Measurements from ENCODE around the gene CCBE1.

CCBE1 gene

GRCh38 chr18:59685501-59685900 is 11.7 kb downstream of the CCBE1 start:
- Histone ChIP-seq H3K27me3 (ENCODE audit: insufficient read depth, low read length) (no peaks in the 10 kb centered on the region), H3K27ac (ENCODE audit: low read depth, low read length) (no peak overlapping the region), H3K79me2 (ENCODE audit: control insufficient read depth, insufficient read depth, low read length, unreplicated experiment) (peaks cover 97% of the 10 kb centered on the region), H2AFZ (ENCODE audit: low read length, unreplicated experiment) (no peak overlapping the region), H3K4me1 (ENCODE audit: control insufficient read depth, insufficient read depth, low read length, unreplicated experiment) (peaks cover 5% of the 10 kb centered on the region), H3K4me3 (ENCODE audit: low read depth, low read length) (no peak overlapping the region), H3K36me3 (ENCODE audit: insufficient read depth, low read length) (peaks cover 17% of the 10 kb centered on the region; the same call in 1 of the 2 replicates)

GRCh38 chr18:59684777-59685176 is 12.4 kb downstream of the CCBE1 start:
- H3K4me3 ChIP-seq (ENCODE audit: low read depth, low read length): no peak overlapping the region
- no peak overlapping the region for H2AFZ ChIP-seq (ENCODE audit: low read length, unreplicated experiment)
- H3K27me3 ChIP-seq (ENCODE audit: insufficient read depth, low read length): no peaks in the 10 kb centered on the region
- H3K4me1 ChIP-seq (ENCODE audit: control insufficient read depth, insufficient read depth, low read length, unreplicated experiment): peaks cover 5% of the 10 kb centered on the region
- peaks cover 91% of the 10 kb centered on the region for H3K79me2 ChIP-seq (ENCODE audit: control insufficient read depth, insufficient read depth, low read length, unreplicated experiment)
- peaks cover 10% of the 10 kb centered on the region; the same call in 1 of the 2 replicates for H3K36me3 ChIP-seq (ENCODE audit: insufficient read depth, low read length)
- no peak overlapping the region for H3K27ac ChIP-seq (ENCODE audit: low read depth, low read length)

GRCh38 chr18:59681521-59682004 is 15.7 kb downstream of the CCBE1 start:
- H3K4me3 ChIP-seq (ENCODE audit: low read depth, low read length): no peak overlapping the region
- H3K36me3 ChIP-seq (ENCODE audit: insufficient read depth, low read length): peaks cover 6% of the 10 kb centered on the region; the same call in 1 of the 2 replicates
- no peak overlapping the region for H3K27ac ChIP-seq (ENCODE audit: low read depth, low read length)
- H3K27me3 ChIP-seq (ENCODE audit: insufficient read depth, low read length): no peaks in the 10 kb centered on the region
- H3K4me1 ChIP-seq (ENCODE audit: control insufficient read depth, insufficient read depth, low read length, unreplicated experiment): peaks cover 5% of the 10 kb centered on the region
- peaks cover 82% of the 10 kb centered on the region for H3K79me2 ChIP-seq (ENCODE audit: control insufficient read depth, insufficient read depth, low read length, unreplicated experiment)
- no peak overlapping the region for H2AFZ ChIP-seq (ENCODE audit: low read length, unreplicated experiment)

- Histone ChIP-seq H3K4me1 (ENCODE audit: control insufficient read depth, insufficient read depth, low read length, unreplicated experiment) (peaks cover 5% of the 10 kb centered on the region), H3K4me3 (ENCODE audit: low read depth, low read length) (no peak overlapping the region), H3K27ac (ENCODE audit: low read depth, low read length) (no peak overlapping the region), H2AFZ (ENCODE audit: low read length, unreplicated experiment) (no peak overlapping the region), H3K27me3 (ENCODE audit: insufficient read depth, low read length) (no peaks in the 10 kb centered on the region), H3K36me3 (ENCODE audit: insufficient read depth, low read length) (peaks cover 6% of the 10 kb centered on the region; the same call in 1 of the 2 replicates), H3K79me2 (ENCODE audit: control insufficient read depth, insufficient read depth, low read length, unreplicated experiment) (peaks cover 81% of the 10 kb centered on the region)
These were observed 16.2 kb downstream of the CCBE1 start for GRCh38 chr18:59681051-59681450.

DNA sequence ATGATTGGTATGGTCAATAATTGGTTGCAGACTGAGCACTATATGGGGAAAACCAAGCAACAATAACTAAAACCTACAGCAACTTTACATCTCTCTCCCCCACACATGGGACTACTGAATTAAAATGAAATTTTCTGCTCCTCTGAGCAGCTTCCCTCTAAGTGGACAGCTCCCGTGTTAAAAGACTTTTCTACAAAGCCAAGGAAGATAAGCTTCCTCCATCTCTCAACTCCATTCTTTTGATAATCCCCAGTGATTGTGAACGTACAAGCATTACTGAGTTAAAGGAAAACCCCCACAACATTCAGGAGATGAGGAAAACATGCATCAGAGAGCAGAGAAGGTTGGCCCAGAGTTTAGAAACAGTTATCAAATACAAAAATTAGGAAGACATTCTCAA is 21.9 kb downstream of the CCBE1 start:
- no peaks in the 10 kb centered on the region for H3K36me3 ChIP-seq (ENCODE audit: insufficient read depth, low read length)
- H3K4me1 ChIP-seq (ENCODE audit: control insufficient read depth, insufficient read depth, low read length, unreplicated experiment): peaks cover 11% of the 10 kb centered on the region
- H2AFZ ChIP-seq (ENCODE audit: low read length, unreplicated experiment): no peak overlapping the region
- H3K27ac ChIP-seq (ENCODE audit: low read depth, low read length): no peak overlapping the region
- H3K27me3 ChIP-seq (ENCODE audit: insufficient read depth, low read length): no peaks in the 10 kb centered on the region
- H3K79me2 ChIP-seq (ENCODE audit: control insufficient read depth, insufficient read depth, low read length, unreplicated experiment): peaks cover 80% of the 10 kb centered on the region
- no peak overlapping the region for H3K4me3 ChIP-seq (ENCODE audit: low read depth, low read length)

GRCh38 chr18:59674903-59675270 is 22.3 kb downstream of the CCBE1 start:
- peaks cover 84% of the 10 kb centered on the region for H3K79me2 ChIP-seq (ENCODE audit: control insufficient read depth, insufficient read depth, low read length, unreplicated experiment)
- no peak overlapping the region for H3K27ac ChIP-seq (ENCODE audit: low read depth, low read length)

GRCh38 chr18:59674186-59674902 is 22.9 kb downstream of the CCBE1 start:
- H3K4me3 ChIP-seq (ENCODE audit: low read depth, low read length): no peak overlapping the region
- no peak overlapping the region for H3K27ac ChIP-seq (ENCODE audit: low read depth, low read length)
- no peaks in the 10 kb centered on the region for H3K36me3 ChIP-seq (ENCODE audit: insufficient read depth, low read length)
- H2AFZ ChIP-seq (ENCODE audit: low read length, unreplicated experiment): no peak overlapping the region
- peaks cover 11% of the 10 kb centered on the region for H3K4me1 ChIP-seq (ENCODE audit: control insufficient read depth, insufficient read depth, low read length, unreplicated experiment)
- H3K27me3 ChIP-seq (ENCODE audit: insufficient read depth, low read length): no peaks in the 10 kb centered on the region
- H3K79me2 ChIP-seq (ENCODE audit: control insufficient read depth, insufficient read depth, low read length, unreplicated experiment): peaks cover 87% of the 10 kb centered on the region

More at GRCh38 chr18:59674903-59675270, 22.3 kb downstream of the CCBE1 start:
- Histone ChIP-seq H3K4me1 (ENCODE audit: control insufficient read depth, insufficient read depth, low read length, unreplicated experiment) (peaks cover 11% of the 10 kb centered on the region), H2AFZ (ENCODE audit: low read length, unreplicated experiment) (no peak overlapping the region), H3K36me3 (ENCODE audit: insufficient read depth, low read length) (no peaks in the 10 kb centered on the region), H3K27me3 (ENCODE audit: insufficient read depth, low read length) (no peaks in the 10 kb centered on the region), H3K4me3 (ENCODE audit: low read depth, low read length) (no peak overlapping the region)

GRCh38 chr18:59672235-59672711 is 24.9 kb downstream of the CCBE1 start:
- H3K4me1 ChIP-seq (ENCODE audit: control insufficient read depth, insufficient read depth, low read length, unreplicated experiment): peaks cover 11% of the 10 kb centered on the region
- H3K27ac ChIP-seq (ENCODE audit: low read depth, low read length): no peak overlapping the region
- no peak overlapping the region for H3K4me3 ChIP-seq (ENCODE audit: low read depth, low read length)
- peaks cover 88% of the 10 kb centered on the region for H3K79me2 ChIP-seq (ENCODE audit: control insufficient read depth, insufficient read depth, low read length, unreplicated experiment)
- no peaks in the 10 kb centered on the region for H3K27me3 ChIP-seq (ENCODE audit: insufficient read depth, low read length)
- H2AFZ ChIP-seq (ENCODE audit: low read length, unreplicated experiment): no peak overlapping the region
- H3K36me3 ChIP-seq (ENCODE audit: insufficient read depth, low read length): no peaks in the 10 kb centered on the region

DNA sequence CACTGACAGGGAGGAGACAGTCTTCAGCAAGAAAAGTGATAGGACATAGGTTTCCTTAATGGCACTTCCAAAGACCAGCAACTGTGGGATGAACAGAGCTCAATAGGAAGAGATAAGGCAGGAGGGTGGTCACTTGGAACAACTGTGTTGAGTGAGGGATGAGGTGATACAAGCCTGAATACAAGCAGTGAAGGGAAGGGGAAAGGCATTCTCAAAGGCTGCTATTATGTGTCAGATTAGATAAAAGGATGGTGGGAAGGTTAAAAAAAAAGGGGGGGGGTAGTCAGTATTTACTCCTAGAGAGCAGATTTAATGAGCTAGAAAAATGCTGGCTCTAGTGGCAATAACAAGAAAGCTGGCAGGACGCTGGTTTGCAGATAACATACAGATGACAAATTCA is 25.7 kb downstream of the CCBE1 start:
- no peaks in the 10 kb centered on the region for H3K36me3 ChIP-seq (ENCODE audit: insufficient read depth, low read length)
- H3K79me2 ChIP-seq (ENCODE audit: control insufficient read depth, insufficient read depth, low read length, unreplicated experiment): peaks cover 86% of the 10 kb centered on the region
- no peak overlapping the region for H3K4me3 ChIP-seq (ENCODE audit: low read depth, low read length)
- no peaks in the 10 kb centered on the region for H3K27me3 ChIP-seq (ENCODE audit: insufficient read depth, low read length)
- peaks cover 11% of the 10 kb centered on the region for H3K4me1 ChIP-seq (ENCODE audit: control insufficient read depth, insufficient read depth, low read length, unreplicated experiment)
- H3K27ac ChIP-seq (ENCODE audit: low read depth, low read length): no peak overlapping the region
- H2AFZ ChIP-seq (ENCODE audit: low read length, unreplicated experiment): no peak overlapping the region

GRCh38 chr18:59669872-59670657 is 27.2 kb downstream of the CCBE1 start:
- Histone ChIP-seq H3K36me3 (ENCODE audit: insufficient read depth, low read length) (no peaks in the 10 kb centered on the region), H3K4me1 (ENCODE audit: control insufficient read depth, insufficient read depth, low read length, unreplicated experiment) (peaks cover 26% of the 10 kb centered on the region)

More at GRCh38 chr18:59669872-59670657, 27.2 kb downstream of the CCBE1 start:
- no peak overlapping the region for H2AFZ ChIP-seq (ENCODE audit: low read length, unreplicated experiment)
- no peaks in the 10 kb centered on the region for H3K27me3 ChIP-seq (ENCODE audit: insufficient read depth, low read length)
- no peak overlapping the region for H3K27ac ChIP-seq (ENCODE audit: low read depth, low read length)
- no peak overlapping the region for H3K4me3 ChIP-seq (ENCODE audit: low read depth, low read length)
- H3K79me2 ChIP-seq (ENCODE audit: control insufficient read depth, insufficient read depth, low read length, unreplicated experiment): peaks cover 87% of the 10 kb centered on the region
